HepG2 (cell line): ENCODE measurements around the gene XRCC1. TPM values are rescaled to one million over a fixed set of nuclear protein-coding genes. Genes with fewer than 3 reads are reported as not detected.
A peak's percentile ranks its signal among the peaks of the same experiment; 100 is the strongest.

Experiments used
- BRD4 ChIP-seq: sonication (generic); formaldehyde crosslinking; IDR thresholded peaks from 2 replicates; pipeline ENCODE4 v1.4.0; 2020; ENCODE audit warnings: missing genetic modification reagents
- DBP ChIP-seq: sonication (generic); formaldehyde crosslinking; IDR thresholded peaks from 2 replicates; pipeline ENCODE4 v1.4.0; 2020; ENCODE audit warnings: missing genetic modification reagents; ENCODE audit errors: not compliant biosample characterization
- EEA1 ChIP-seq: sonication (generic); formaldehyde crosslinking; IDR thresholded peaks from 2 replicates; pipeline ENCODE4 v1.5.1; 2020; ENCODE audit warnings: mild to moderate bottlenecking, missing genetic modification reagents, borderline replicate concordance
- ELK4 ChIP-seq: sonication (generic); formaldehyde crosslinking; IDR thresholded peaks from 2 replicates; pipeline ENCODE4 v1.9.0; 2021; ENCODE audit warnings: missing genetic modification reagents, borderline replicate concordance
- GTF3A ChIP-seq: sonication (generic); formaldehyde crosslinking; conservative IDR thresholded peaks from 2 replicates; pipeline ENCODE4 v1.4.0; 2020; ENCODE audit warnings: mild to moderate bottlenecking, missing genetic modification reagents
- HIVEP1 ChIP-seq: sonication (generic); formaldehyde crosslinking; IDR thresholded peaks from 2 replicates; pipeline ENCODE4 v1.4.0; 2020; ENCODE audit warnings: mild to moderate bottlenecking, missing genetic modification reagents
- IKZF1 ChIP-seq: fragments of 450-650 bp; IDR thresholded peaks from 2 replicates; pipeline ENCODE4 v1.7.1; 2016
- KDM6A ChIP-seq: IDR thresholded peaks from 2 replicates; pipeline ENCODE4 v1.6.1; 2016; ENCODE audit warnings: low read depth
- LBX2 ChIP-seq: sonication (generic); formaldehyde crosslinking; IDR thresholded peaks from 2 replicates; pipeline ENCODE4 v1.5.0; 2020; ENCODE audit warnings: missing genetic modification reagents, mild to moderate bottlenecking, borderline replicate concordance
- MED13 ChIP-seq: sonication (generic); formaldehyde crosslinking; IDR thresholded peaks from 2 replicates; pipeline ENCODE4 v1.5.0; 2020; ENCODE audit warnings: missing genetic modification reagents
- MEIS1 ChIP-seq: sonication (generic); formaldehyde crosslinking; IDR thresholded peaks from 2 replicates; pipeline ENCODE4 v1.9.0; 2021; ENCODE audit warnings: mild to moderate bottlenecking, missing genetic modification reagents, moderate library complexity, borderline replicate concordance
- MIER2 ChIP-seq: IDR thresholded peaks from 2 replicates; pipeline ENCODE4 v1.6.1; 2016; ENCODE audit warnings: missing biosample characterization, missing genetic modification reagents
- NFYB ChIP-seq: sonication (generic); formaldehyde crosslinking; IDR thresholded peaks from 2 replicates; pipeline ENCODE4 v1.4.0; 2020; ENCODE audit warnings: missing genetic modification reagents
- PHF20 ChIP-seq: sonication (generic); formaldehyde crosslinking; IDR thresholded peaks from 2 replicates; pipeline ENCODE4 v1.5.0; 2020; ENCODE audit warnings: mild to moderate bottlenecking, missing genetic modification reagents
- SATB2 ChIP-seq: sonication (generic); formaldehyde crosslinking; IDR thresholded peaks from 2 replicates; pipeline ENCODE4 v1.5.0; 2020; ENCODE audit warnings: missing genetic modification reagents
- SMARCC2 ChIP-seq: fragments of 450-650 bp; IDR thresholded peaks from 2 replicates; pipeline ENCODE4 v1.6.1; 2017; ENCODE audit warnings: antibody characterized with exemption, mild to moderate bottlenecking
- SPEN ChIP-seq: sonication (generic); formaldehyde crosslinking; IDR thresholded peaks from 2 replicates; pipeline ENCODE4 v1.5.1; 2020; ENCODE audit warnings: low read depth, mild to moderate bottlenecking, missing genetic modification reagents
- TRAFD1 ChIP-seq: sonication (generic); formaldehyde crosslinking; IDR thresholded peaks from 2 replicates; pipeline ENCODE4 v1.5.1; 2020; ENCODE audit warnings: missing genetic modification reagents, mild to moderate bottlenecking, borderline replicate concordance
- U2AF2 ChIP-seq: fragments of 200-400 bp; formaldehyde crosslinking; IDR thresholded peaks from 2 replicates; pipeline ENCODE4 v1.6.1; 2017; ENCODE audit warnings: low read depth, mild to moderate bottlenecking, low read length
- ZBTB46 ChIP-seq: sonication (generic); formaldehyde crosslinking; IDR thresholded peaks from 2 replicates; pipeline ENCODE4 v1.4.0; 2020; ENCODE audit warnings: mild to moderate bottlenecking, missing genetic modification reagents, borderline replicate concordance
- ZNF263 ChIP-seq: sonication (generic); formaldehyde crosslinking; IDR thresholded peaks from 2 replicates; pipeline ENCODE4 v1.4.0; 2020; ENCODE audit warnings: missing genetic modification reagents
- ZNF501 ChIP-seq: sonication (generic); formaldehyde crosslinking; IDR thresholded peaks from 2 replicates; pipeline ENCODE4 v1.5.1; 2020; ENCODE audit warnings: mild to moderate bottlenecking, moderate library complexity, missing genetic modification reagents
- ZNF530 ChIP-seq: sonication (generic); formaldehyde crosslinking; IDR thresholded peaks from 2 replicates; pipeline ENCODE4 v1.5.0; 2020; ENCODE audit warnings: low read depth, mild to moderate bottlenecking, missing genetic modification reagents
- ZNF737 ChIP-seq: sonication (generic); formaldehyde crosslinking; IDR thresholded peaks from 2 replicates; pipeline ENCODE4 v1.5.0; 2020; ENCODE audit warnings: missing genetic modification reagents, mild to moderate bottlenecking, borderline replicate concordance
- ZNF772 ChIP-seq: sonication (generic); formaldehyde crosslinking; IDR thresholded peaks from 2 replicates; pipeline ENCODE4 v1.5.0; 2020; ENCODE audit warnings: mild to moderate bottlenecking, missing genetic modification reagents
- ZNF784 ChIP-seq: sonication (generic); formaldehyde crosslinking; IDR thresholded peaks from 2 replicates; pipeline ENCODE4 v1.5.1; 2020; ENCODE audit warnings: missing genetic modification reagents, mild to moderate bottlenecking, borderline replicate concordance
- polyA plus RNA-seq, 8 experiments: library from polyadenylated mRNA; depleted of rRNA in 3 of 8; stranded (reverse) in 7 of 8; unstranded in 1 of 8; fragments of >200 nt; fragmentation: Illumina TruSeq in 4 of 8; extraction: Trizol in 4 of 8; gene quantifications; 2 replicates each; pipeline versions ENCODE4 v1.2.1 to v1.2.3, GENCODE V29; 2011 to 2016; ENCODE audit warnings: low read depth in 4 of 8, missing spikeins in 1 of 8, mixed read lengths in 1 of 8; ENCODE audit not compliant: insufficient read depth in 1 of 8
- total RNA-seq, 5 experiments: library from RNA; depleted of rRNA; stranded (reverse); fragments of >200 nt; fragmentation: Illumina TruSeq; extraction: Trizol; gene quantifications; 2 replicates each; pipeline ENCODE4 v1.2.3, GENCODE V29; 2016; ENCODE audit warnings: low read depth in 1 of 5

Gene XRCC1
- total and polyA plus RNA-seq, 2 of the 13 experiments (the other 11 are each of a cell fraction or from before 2014, with no cell fraction given): 24.7 to 26.3 TPM

GRCh38 chr19:43618921-43619261 lies 43.6 kb upstream of the XRCC1 start (continued):
- TF ChIP-seq SATB2 (CRISPR knock-in tag) (no peak), DBP (CRISPR knock-in tag) (no peak), ZNF530 (no peak), ELK4 (CRISPR knock-in tag) (no peak), HIVEP1 (CRISPR knock-in tag) (no peak), LBX2 (CRISPR knock-in tag) (no peak), ZNF772 (CRISPR knock-in tag) (peak; percentile 59; the same call in 1 of the 2 replicates), ZNF501 (peak; percentile 89; the same call in 1 of the 2 replicates), ZNF737 (CRISPR knock-in tag) (peak; percentile 88; the same call in 1 of the 2 replicates), MIER2 (CRISPR knock-in tag) (no peak), EEA1 (CRISPR knock-in tag) (no peak; the same call in 1 of the 2 replicates), MEIS1 (CRISPR knock-in tag) (no peak), ZNF784 (CRISPR knock-in tag) (no peak), TRAFD1 (CRISPR knock-in tag) (peak; percentile 22; the same call in 1 of the 2 replicates), ZBTB46 (CRISPR knock-in tag) (no peak), BRD4 (CRISPR knock-in tag) (no peak; the same call in 1 of the 2 replicates), MED13 (CRISPR knock-in tag) (no peak), ZNF263 (CRISPR knock-in tag) (no peak), PHF20 (CRISPR knock-in tag) (peak; percentile 73), SPEN (no peak), KDM6A (CRISPR knock-in tag) (no peak), U2AF2 (no peak), GTF3A (CRISPR knock-in tag) (no peak; the same call in 1 of the 2 replicates), IKZF1 (no peak), SMARCC2 (no peak), NFYB (peak; percentile 3; the same call in 1 of the 2 replicates)
